HG03442 (cell line): ENCODE results near the gene ATG5.
A peak's percentile ranks its signal among the peaks of the same experiment; 100 is the strongest.
"Not testable (repeated sequence)": the region's sequence is repeated elsewhere in the genome, so short reads cannot be mapped to it uniquely, and the experiment has no call there.

Source experiments
- ATAC-seq: cut with Tn5 transposase; IDR thresholded peaks from one replicate; pipeline ENCODE4 v1.9.1; 2021; ENCODE audit warnings: mild to moderate bottlenecking, moderate library complexity; ENCODE audit not compliant: unreplicated experiment

Gene ATG5

GRCh38 chr6:106315765-106316374 lies 9.7 kb downstream of the ATG5 start:
- no peak for ATAC-seq

GRCh38 chr6:106309766-106310373 lies 15.7 kb downstream of the ATG5 start:
- ATAC-seq: no peak

GRCh38 chr6:106308985-106309384 lies 16.6 kb downstream of the ATG5 start:
- ATAC-seq: no peak

GRCh38 chr6:106305740-106306139 lies 19.8 kb downstream of the ATG5 start:
- no peak for ATAC-seq

- no peak for ATAC-seq
These were observed 24.6 kb downstream of the ATG5 start for GRCh38 chr6:106300944-106301343.

- ATAC-seq: no peak
These were observed 25.4 kb downstream of the ATG5 start for GRCh38 chr6:106300020-106300780.

- no peak for ATAC-seq
These were observed 32.4 kb downstream of the ATG5 start for GRCh38 chr6:106293116-106293515.

GRCh38 chr6:106290954-106291353 lies 34.6 kb downstream of the ATG5 start:
- ATAC-seq: no peak

- no peak for ATAC-seq
These were observed 35.5 kb downstream of the ATG5 start for GRCh38 chr6:106290032-106290431.

GRCh38 chr6:106287215-106287614 lies 38.3 kb downstream of the ATG5 start:
- ATAC-seq: no peak

GRCh38 chr6:106286746-106287145 lies 38.8 kb downstream of the ATG5 start:
- ATAC-seq: no peak

- no peak for ATAC-seq
These were observed 42.1 kb downstream of the ATG5 start for GRCh38 chr6:106283481-106283880.

- ATAC-seq: no peak
These were observed 43.9 kb downstream of the ATG5 start for GRCh38 chr6:106281661-106282060.

GRCh38 chr6:106281088-106281487 lies 44.5 kb downstream of the ATG5 start:
- no peak for ATAC-seq

- ATAC-seq: no peak
These were observed 46.4 kb downstream of the ATG5 start for GRCh38 chr6:106279179-106279578.

- no peak for ATAC-seq
These were observed 49.9 kb downstream of the ATG5 start for GRCh38 chr6:106275692-106276091.

- peak; percentile 55 for ATAC-seq
These were observed 52.5 kb downstream of the ATG5 start for GRCh38 chr6:106273087-106273486.

GRCh38 chr6:106272287-106272686 lies 53.3 kb downstream of the ATG5 start:
- no peak for ATAC-seq

- ATAC-seq: no peak
These were observed 55.1 kb downstream of the ATG5 start for GRCh38 chr6:106270414-106270813.

- not testable (repeated sequence) for ATAC-seq
These were observed 56.2 kb downstream of the ATG5 start for GRCh38 chr6:106269268-106269919.

GRCh38 chr6:106268500-106268899 lies 57.1 kb downstream of the ATG5 start:
- not testable (repeated sequence) for ATAC-seq

GRCh38 chr6:106264433-106264832 lies 61.1 kb downstream of the ATG5 start:
- ATAC-seq: not testable (repeated sequence)
